ENCODE measurements around the gene THPO.

The THPO gene

GRCh38 chr3:184377882-184378445, at the start of gene THPO:
TSS of gene THPO (minus strand) at chr3:184378207. CDS start at chr3:184376259, 1,948 bp downstream.
- Histone ChIP-seq H3K27ac (peak within 1 kb of the TSS; percentile 42), H3K4me1 (no peaks in the 10 kb centered on the region), H3K36me3 (ENCODE audit: control insufficient read depth, insufficient read depth, low read length) (no peaks in the 10 kb centered on the region), H2AFZ (peak within 1 kb of the TSS; percentile 22), H3K79me2 (no peaks in the 10 kb centered on the region), H3K4me3 (ENCODE audit: low read depth, low read length) (no peak within 1 kb of the TSS), H3K9me3 (ENCODE audit: control insufficient read depth, low read length) (no peaks in the 10 kb centered on the region), H3K4me2 (ENCODE audit: low read length) (no peak within 1 kb of the TSS), H3K9ac (no peak within 1 kb of the TSS), H3K27me3 (ENCODE audit: control insufficient read depth, insufficient read depth, low read length) (no peaks in the 10 kb centered on the region)
- TF ChIP-seq, protein P1, sequence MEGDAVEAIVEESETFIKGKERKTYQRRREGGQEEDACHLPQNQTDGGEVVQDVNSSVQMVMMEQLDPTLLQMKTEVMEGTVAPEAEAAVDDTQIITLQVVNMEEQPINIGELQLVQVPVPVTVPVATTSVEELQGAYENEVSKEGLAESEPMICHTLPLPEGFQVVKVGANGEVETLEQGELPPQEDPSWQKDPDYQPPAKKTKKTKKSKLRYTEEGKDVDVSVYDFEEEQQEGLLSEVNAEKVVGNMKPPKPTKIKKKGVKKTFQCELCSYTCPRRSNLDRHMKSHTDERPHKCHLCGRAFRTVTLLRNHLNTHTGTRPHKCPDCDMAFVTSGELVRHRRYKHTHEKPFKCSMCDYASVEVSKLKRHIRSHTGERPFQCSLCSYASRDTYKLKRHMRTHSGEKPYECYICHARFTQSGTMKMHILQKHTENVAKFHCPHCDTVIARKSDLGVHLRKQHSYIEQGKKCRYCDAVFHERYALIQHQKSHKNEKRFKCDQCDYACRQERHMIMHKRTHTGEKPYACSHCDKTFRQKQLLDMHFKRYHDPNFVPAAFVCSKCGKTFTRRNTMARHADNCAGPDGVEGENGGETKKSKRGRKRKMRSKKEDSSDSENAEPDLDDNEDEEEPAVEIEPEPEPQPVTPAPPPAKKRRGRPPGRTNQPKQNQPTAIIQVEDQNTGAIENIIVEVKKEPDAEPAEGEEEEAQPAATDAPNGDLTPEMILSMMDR (IDR thresholded peaks at IDR 0.05) = no peak

DNA sequence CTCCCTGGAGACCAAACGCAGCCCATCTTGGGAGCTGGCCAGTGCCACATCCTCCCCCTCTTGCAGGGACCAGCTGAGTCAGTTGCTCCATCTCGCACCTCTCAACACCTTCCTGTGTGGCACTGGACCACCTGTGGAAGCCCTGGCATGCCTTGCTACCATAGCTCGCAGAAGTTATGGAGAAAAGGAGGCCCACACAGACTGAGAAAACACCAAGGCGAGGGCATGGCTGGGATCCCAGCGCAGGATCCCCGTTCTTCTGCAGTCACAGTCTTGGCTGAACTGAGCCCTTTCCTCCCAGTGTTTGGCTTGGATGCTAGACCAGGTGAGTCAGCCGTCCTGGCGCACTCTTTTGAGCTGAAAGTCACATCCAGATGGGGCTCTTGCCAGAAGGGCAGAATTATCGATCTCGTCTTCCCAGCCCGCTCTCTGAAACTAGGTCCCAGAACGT, 48.7 kb upstream of the THPO start:
- no peaks in the 10 kb centered on the region for H3K9me3 ChIP-seq (ENCODE audit: control insufficient read depth, low read length)
- no peaks in the 10 kb centered on the region for H3K27me3 ChIP-seq (ENCODE audit: control insufficient read depth, insufficient read depth, low read length)
- H3K79me2 ChIP-seq = no peaks in the 10 kb centered on the region
- H3K4me3 ChIP-seq (ENCODE audit: low read depth, low read length) = no peak overlapping the region
- H3K27ac ChIP-seq = no peak overlapping the region
- no peaks in the 10 kb centered on the region for H3K36me3 ChIP-seq (ENCODE audit: control insufficient read depth, insufficient read depth, low read length)
- H2AFZ ChIP-seq = no peak overlapping the region
- TF ChIP-seq, protein P1 (IDR thresholded peaks at IDR 0.05) = no peak
- H3K9ac ChIP-seq = no peak overlapping the region
- no peak overlapping the region for H3K4me2 ChIP-seq (ENCODE audit: low read length)
- H3K4me1 ChIP-seq = no peaks in the 10 kb centered on the region

GRCh38 chr3:184423561-184423960, 45.6 kb upstream of the THPO start:
- Histone ChIP-seq H3K4me2 (ENCODE audit: low read length) (no peak overlapping the region), H3K79me2 (no peaks in the 10 kb centered on the region), H3K27ac (no peak overlapping the region), H3K9ac (no peak overlapping the region), H3K9me3 (ENCODE audit: control insufficient read depth, low read length) (no peaks in the 10 kb centered on the region), H3K27me3 (ENCODE audit: control insufficient read depth, insufficient read depth, low read length) (no peaks in the 10 kb centered on the region), H3K4me3 (ENCODE audit: low read depth, low read length) (no peak overlapping the region), H3K4me1 (no peaks in the 10 kb centered on the region), H3K36me3 (ENCODE audit: control insufficient read depth, insufficient read depth, low read length) (no peaks in the 10 kb centered on the region), H2AFZ (no peak overlapping the region)
- TF ChIP-seq, protein P1 (IDR thresholded peaks at IDR 0.05) = no peak

DNA sequence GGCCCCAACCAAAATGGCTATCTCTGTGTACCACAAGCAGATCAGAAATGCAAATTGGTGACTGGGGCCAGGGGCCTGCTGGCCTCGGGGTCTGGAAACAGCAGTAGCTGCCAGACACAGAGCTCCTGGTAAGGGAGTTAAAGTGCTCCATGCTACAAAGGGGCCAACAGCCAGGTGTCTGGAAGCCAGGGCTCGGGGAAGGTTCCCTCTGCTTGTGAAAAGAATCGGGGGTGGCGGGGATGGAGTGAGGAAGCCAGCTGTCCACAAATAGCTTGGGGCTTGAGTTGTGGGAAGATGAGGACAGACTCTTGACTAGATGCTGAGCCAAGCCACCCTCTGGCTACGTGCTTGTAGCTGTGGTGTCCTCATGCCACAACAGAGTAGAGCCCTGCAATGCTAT, 41.2 kb upstream of the THPO start:
- Histone ChIP-seq H3K4me2 (ENCODE audit: low read length) (no peak overlapping the region), H3K9me3 (ENCODE audit: control insufficient read depth, low read length) (no peaks in the 10 kb centered on the region), H3K36me3 (ENCODE audit: control insufficient read depth, insufficient read depth, low read length) (no peaks in the 10 kb centered on the region), H2AFZ (no peak overlapping the region), H3K79me2 (no peaks in the 10 kb centered on the region), H3K4me1 (no peaks in the 10 kb centered on the region), H3K9ac (no peak overlapping the region), H3K27me3 (ENCODE audit: control insufficient read depth, insufficient read depth, low read length) (no peaks in the 10 kb centered on the region), H3K27ac (no peak overlapping the region), H3K4me3 (ENCODE audit: low read depth, low read length) (no peak overlapping the region)
- TF ChIP-seq, protein P1 (IDR thresholded peaks at IDR 0.05) = no peak
